ENCODE results near the gene SLC13A4.

The SLC13A4 gene

DNA sequence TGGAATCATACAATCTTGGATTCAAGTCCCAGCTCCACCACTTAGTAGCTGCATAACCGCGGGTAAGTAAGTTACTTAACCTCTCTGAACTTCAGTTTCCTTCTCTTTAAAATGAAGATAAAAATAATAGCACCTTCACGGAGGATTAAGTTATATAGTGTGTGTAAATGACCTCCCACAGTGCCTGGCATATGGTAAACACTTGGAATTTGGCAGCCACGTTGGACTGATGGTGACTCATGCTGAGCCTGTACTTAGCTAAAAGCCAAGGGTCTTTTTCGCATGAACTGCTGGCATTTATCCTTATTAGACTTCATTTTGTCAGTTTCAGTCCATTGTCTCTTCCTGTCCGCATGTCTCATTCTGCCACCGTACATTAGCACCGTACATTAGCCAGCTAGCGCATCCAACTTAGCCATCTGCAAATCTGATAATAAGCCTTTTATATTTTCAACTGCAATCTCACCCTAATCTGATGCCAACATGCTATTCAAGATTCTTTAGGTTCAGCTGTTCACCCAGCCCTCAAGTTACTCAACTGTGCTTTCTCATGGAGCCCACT, 11.2 kb downstream of the SLC13A4 start (continued):
- no peak for TF ChIP-seq ZNF211 (tag by site-specific recombination; IDR thresholded peaks at IDR 0.05; ENCODE audit: low read depth)
- TF ChIP-seq ZFP37 (tag by site-specific recombination; IDR thresholded peaks at IDR 0.05) = peak; percentile 93
- TF ChIP-seq BCL11B (tag by site-specific recombination; IDR thresholded peaks at IDR 0.05; ENCODE audit: low read depth) = peak; percentile 55; the same call in 1 of the 2 replicates
- no peak for TF ChIP-seq MEIS1 (CRISPR knock-in tag; IDR thresholded peaks at IDR 0.05; ENCODE audit: borderline replicate concordance)
- TF ChIP-seq ZNF548 (tag by site-specific recombination; IDR thresholded peaks at IDR 0.05) = no peak
- TF ChIP-seq, protein P1, sequence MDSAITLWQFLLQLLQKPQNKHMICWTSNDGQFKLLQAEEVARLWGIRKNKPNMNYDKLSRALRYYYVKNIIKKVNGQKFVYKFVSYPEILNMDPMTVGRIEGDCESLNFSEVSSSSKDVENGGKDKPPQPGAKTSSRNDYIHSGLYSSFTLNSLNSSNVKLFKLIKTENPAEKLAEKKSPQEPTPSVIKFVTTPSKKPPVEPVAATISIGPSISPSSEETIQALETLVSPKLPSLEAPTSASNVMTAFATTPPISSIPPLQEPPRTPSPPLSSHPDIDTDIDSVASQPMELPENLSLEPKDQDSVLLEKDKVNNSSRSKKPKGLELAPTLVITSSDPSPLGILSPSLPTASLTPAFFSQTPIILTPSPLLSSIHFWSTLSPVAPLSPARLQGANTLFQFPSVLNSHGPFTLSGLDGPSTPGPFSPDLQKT (IDR thresholded peaks at IDR 0.05; ENCODE audit: borderline replicate concordance, low read depth, low read length) = no peak
- TF ChIP-seq, protein P2, sequence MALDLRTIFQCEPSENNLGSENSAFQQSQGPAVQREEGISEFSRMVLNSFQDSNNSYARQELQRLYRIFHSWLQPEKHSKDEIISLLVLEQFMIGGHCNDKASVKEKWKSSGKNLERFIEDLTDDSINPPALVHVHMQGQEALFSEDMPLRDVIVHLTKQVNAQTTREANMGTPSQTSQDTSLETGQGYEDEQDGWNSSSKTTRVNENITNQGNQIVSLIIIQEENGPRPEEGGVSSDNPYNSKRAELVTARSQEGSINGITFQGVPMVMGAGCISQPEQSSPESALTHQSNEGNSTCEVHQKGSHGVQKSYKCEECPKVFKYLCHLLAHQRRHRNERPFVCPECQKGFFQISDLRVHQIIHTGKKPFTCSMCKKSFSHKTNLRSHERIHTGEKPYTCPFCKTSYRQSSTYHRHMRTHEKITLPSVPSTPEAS (tag by site-specific recombination; IDR thresholded peaks at IDR 0.05) = peak; percentile 71
- TF ChIP-seq, protein P3, sequence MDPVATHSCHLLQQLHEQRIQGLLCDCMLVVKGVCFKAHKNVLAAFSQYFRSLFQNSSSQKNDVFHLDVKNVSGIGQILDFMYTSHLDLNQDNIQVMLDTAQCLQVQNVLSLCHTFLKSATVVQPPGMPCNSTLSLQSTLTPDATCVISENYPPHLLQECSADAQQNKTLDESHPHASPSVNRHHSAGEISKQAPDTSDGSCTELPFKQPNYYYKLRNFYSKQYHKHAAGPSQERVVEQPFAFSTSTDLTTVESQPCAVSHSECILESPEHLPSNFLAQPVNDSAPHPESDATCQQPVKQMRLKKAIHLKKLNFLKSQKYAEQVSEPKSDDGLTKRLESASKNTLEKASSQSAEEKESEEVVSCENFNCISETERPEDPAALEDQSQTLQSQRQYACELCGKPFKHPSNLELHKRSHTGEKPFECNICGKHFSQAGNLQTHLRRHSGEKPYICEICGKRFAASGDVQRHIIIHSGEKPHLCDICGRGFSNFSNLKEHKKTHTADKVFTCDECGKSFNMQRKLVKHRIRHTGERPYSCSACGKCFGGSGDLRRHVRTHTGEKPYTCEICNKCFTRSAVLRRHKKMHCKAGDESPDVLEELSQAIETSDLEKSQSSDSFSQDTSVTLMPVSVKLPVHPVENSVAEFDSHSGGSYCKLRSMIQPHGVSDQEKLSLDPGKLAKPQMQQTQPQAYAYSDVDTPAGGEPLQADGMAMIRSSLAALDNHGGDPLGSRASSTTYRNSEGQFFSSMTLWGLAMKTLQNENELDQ (tag by site-specific recombination; IDR thresholded peaks at IDR 0.05; ENCODE audit: low read depth) = peak; percentile 55; the same call in 1 of the 2 replicates
- TF ChIP-seq, protein P4, sequence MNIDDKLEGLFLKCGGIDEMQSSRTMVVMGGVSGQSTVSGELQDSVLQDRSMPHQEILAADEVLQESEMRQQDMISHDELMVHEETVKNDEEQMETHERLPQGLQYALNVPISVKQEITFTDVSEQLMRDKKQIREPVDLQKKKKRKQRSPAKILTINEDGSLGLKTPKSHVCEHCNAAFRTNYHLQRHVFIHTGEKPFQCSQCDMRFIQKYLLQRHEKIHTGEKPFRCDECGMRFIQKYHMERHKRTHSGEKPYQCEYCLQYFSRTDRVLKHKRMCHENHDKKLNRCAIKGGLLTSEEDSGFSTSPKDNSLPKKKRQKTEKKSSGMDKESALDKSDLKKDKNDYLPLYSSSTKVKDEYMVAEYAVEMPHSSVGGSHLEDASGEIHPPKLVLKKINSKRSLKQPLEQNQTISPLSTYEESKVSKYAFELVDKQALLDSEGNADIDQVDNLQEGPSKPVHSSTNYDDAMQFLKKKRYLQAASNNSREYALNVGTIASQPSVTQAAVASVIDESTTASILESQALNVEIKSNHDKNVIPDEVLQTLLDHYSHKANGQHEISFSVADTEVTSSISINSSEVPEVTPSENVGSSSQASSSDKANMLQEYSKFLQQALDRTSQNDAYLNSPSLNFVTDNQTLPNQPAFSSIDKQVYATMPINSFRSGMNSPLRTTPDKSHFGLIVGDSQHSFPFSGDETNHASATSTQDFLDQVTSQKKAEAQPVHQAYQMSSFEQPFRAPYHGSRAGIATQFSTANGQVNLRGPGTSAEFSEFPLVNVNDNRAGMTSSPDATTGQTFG (tag by site-specific recombination; IDR thresholded peaks at IDR 0.05; ENCODE audit: borderline replicate concordance) = no peak
- TF ChIP-seq, protein P5, sequence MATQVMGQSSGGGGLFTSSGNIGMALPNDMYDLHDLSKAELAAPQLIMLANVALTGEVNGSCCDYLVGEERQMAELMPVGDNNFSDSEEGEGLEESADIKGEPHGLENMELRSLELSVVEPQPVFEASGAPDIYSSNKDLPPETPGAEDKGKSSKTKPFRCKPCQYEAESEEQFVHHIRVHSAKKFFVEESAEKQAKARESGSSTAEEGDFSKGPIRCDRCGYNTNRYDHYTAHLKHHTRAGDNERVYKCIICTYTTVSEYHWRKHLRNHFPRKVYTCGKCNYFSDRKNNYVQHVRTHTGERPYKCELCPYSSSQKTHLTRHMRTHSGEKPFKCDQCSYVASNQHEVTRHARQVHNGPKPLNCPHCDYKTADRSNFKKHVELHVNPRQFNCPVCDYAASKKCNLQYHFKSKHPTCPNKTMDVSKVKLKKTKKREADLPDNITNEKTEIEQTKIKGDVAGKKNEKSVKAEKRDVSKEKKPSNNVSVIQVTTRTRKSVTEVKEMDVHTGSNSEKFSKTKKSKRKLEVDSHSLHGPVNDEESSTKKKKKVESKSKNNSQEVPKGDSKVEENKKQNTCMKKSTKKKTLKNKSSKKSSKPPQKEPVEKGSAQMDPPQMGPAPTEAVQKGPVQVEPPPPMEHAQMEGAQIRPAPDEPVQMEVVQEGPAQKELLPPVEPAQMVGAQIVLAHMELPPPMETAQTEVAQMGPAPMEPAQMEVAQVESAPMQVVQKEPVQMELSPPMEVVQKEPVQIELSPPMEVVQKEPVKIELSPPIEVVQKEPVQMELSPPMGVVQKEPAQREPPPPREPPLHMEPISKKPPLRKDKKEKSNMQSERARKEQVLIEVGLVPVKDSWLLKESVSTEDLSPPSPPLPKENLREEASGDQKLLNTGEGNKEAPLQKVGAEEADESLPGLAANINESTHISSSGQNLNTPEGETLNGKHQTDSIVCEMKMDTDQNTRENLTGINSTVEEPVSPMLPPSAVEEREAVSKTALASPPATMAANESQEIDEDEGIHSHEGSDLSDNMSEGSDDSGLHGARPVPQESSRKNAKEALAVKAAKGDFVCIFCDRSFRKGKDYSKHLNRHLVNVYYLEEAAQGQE (tag by site-specific recombination; IDR thresholded peaks at IDR 0.05) = peak; percentile 15; the same call in 1 of the 2 replicates
- peak; percentile 72; the same call in 1 of the 2 replicates for TF ChIP-seq ZNF423 (tag by site-specific recombination; IDR thresholded peaks at IDR 0.05)
- TF ChIP-seq EGR2 (tag by site-specific recombination; IDR thresholded peaks at IDR 0.05; ENCODE audit: low read depth) = no peak
- TF ChIP-seq SP7 (tag by site-specific recombination; IDR thresholded peaks at IDR 0.05) = peak; percentile 97
- TF ChIP-seq ZNF324 (tag by site-specific recombination; IDR thresholded peaks at IDR 0.05) = peak; percentile 91
- peak; percentile 100 for TF ChIP-seq GLI2 (tag by site-specific recombination; IDR thresholded peaks at IDR 0.05; ENCODE audit: borderline replicate concordance, low read depth)
- TF ChIP-seq, protein P6, sequence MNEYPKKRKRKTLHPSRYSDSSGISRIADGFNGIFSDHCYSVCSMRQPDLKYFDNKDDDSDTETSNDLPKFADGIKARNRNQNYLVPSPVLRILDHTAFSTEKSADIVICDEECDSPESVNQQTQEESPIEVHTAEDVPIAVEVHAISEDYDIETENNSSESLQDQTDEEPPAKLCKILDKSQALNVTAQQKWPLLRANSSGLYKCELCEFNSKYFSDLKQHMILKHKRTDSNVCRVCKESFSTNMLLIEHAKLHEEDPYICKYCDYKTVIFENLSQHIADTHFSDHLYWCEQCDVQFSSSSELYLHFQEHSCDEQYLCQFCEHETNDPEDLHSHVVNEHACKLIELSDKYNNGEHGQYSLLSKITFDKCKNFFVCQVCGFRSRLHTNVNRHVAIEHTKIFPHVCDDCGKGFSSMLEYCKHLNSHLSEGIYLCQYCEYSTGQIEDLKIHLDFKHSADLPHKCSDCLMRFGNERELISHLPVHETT (tag by site-specific recombination; IDR thresholded peaks at IDR 0.05) = peak; percentile 98
- no peak; the same call in 1 of the 2 replicates for TF ChIP-seq ZNF426 (tag by site-specific recombination; IDR thresholded peaks at IDR 0.05)
- peak; percentile 57; the same call in 1 of the 2 replicates for TF ChIP-seq KLF7 (tag by site-specific recombination; IDR thresholded peaks at IDR 0.05; ENCODE audit: borderline replicate concordance)
- TF ChIP-seq ZNF311 (tag by site-specific recombination; IDR thresholded peaks at IDR 0.05; ENCODE audit: borderline replicate concordance) = no peak
- TF ChIP-seq, protein P7, sequence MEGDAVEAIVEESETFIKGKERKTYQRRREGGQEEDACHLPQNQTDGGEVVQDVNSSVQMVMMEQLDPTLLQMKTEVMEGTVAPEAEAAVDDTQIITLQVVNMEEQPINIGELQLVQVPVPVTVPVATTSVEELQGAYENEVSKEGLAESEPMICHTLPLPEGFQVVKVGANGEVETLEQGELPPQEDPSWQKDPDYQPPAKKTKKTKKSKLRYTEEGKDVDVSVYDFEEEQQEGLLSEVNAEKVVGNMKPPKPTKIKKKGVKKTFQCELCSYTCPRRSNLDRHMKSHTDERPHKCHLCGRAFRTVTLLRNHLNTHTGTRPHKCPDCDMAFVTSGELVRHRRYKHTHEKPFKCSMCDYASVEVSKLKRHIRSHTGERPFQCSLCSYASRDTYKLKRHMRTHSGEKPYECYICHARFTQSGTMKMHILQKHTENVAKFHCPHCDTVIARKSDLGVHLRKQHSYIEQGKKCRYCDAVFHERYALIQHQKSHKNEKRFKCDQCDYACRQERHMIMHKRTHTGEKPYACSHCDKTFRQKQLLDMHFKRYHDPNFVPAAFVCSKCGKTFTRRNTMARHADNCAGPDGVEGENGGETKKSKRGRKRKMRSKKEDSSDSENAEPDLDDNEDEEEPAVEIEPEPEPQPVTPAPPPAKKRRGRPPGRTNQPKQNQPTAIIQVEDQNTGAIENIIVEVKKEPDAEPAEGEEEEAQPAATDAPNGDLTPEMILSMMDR (tag by site-specific recombination; IDR thresholded peaks at IDR 0.05) = no peak
- peak; percentile 100 for TF ChIP-seq ZNF843 (tag by site-specific recombination; IDR thresholded peaks at IDR 0.05)
- no peak for TF ChIP-seq ZNF221 (tag by site-specific recombination; IDR thresholded peaks at IDR 0.05; ENCODE audit: borderline replicate concordance)
- TF ChIP-seq ZNF701 (tag by site-specific recombination; IDR thresholded peaks at IDR 0.05) = no peak
- TF ChIP-seq ZNF132 (tag by site-specific recombination; IDR thresholded peaks at IDR 0.05; ENCODE audit: borderline replicate concordance) = no peak
- TF ChIP-seq REPIN1 (tag by site-specific recombination; IDR thresholded peaks at IDR 0.05; ENCODE audit: low read depth) = no peak; the same call in 1 of the 2 replicates
